Naive B cell (primary cell): ENCODE measurements around the gene CPSF2. TPM values are rescaled to one million over a fixed set of nuclear protein-coding genes. Genes with fewer than 3 reads are reported as not detected.

Experiments used
- ATAC-seq, 2 donors: fragments of 150-1000 bp; cut with Tn5 transposase; 2 replicates each; pipeline ENCODE4 v1.10.0; 2021; ENCODE audit warnings: low read depth in 2 of 2, mild to moderate bottlenecking in 2 of 2, moderate library complexity in 2 of 2
- DNase-seq: peaks from one replicate; pipeline ENCODE4 v3.0.0; 2022
- H3K27ac Mint-ChIP-seq, 6 donors: one replicate each; pipeline ENCODE4 v1.8.0; 2020 to 2022; ENCODE audit warnings: mild to moderate bottlenecking in 6 of 6, mixed read lengths in 6 of 6, moderate library complexity in 5 of 6, inconsistent platforms in 2 of 6
- H3K27me3 Mint-ChIP-seq, 3 donors: one replicate each; pipeline ENCODE4 v1.8.0; 2021 to 2022; ENCODE audit warnings: mixed read lengths in 3 of 3, mild to moderate bottlenecking in 1 of 3
- H3K36me3 Mint-ChIP-seq, 2 donors: one replicate each; pipeline ENCODE4 v1.8.0; 2020 to 2022; ENCODE audit warnings: mixed read lengths in 2 of 2, inconsistent platforms in 1 of 2, mild to moderate bottlenecking in 1 of 2
- H3K4me1 Mint-ChIP-seq, 3 donors: one replicate each; pipeline ENCODE4 v1.8.0; 2020 to 2022; ENCODE audit warnings: mixed read lengths in 3 of 3, inconsistent platforms in 1 of 3, mild to moderate bottlenecking in 1 of 3, moderate library complexity in 1 of 3
- H3K4me3 Mint-ChIP-seq, 8 donors: one replicate each; pipeline ENCODE4 v1.8.0; 2020 to 2022; ENCODE audit warnings: mild to moderate bottlenecking in 8 of 8, mixed read lengths in 8 of 8, moderate library complexity in 8 of 8, inconsistent platforms in 2 of 8
- H3K9me3 Mint-ChIP-seq, 7 donors: one replicate each; pipeline ENCODE4 v1.8.0; 2020 to 2022; ENCODE audit warnings: mixed read lengths in 7 of 7, mild to moderate bottlenecking in 5 of 7, inconsistent platforms in 2 of 7, moderate library complexity in 1 of 7
- polyA plus RNA-seq, 6 donors: library from polyadenylated mRNA; unstranded; fragments of 300-500 nt; fragmentation: Illumina TruSeq; gene quantifications; one replicate each; pipeline ENCODE4 v1.2.3, GENCODE V29; 2021; ENCODE audit warnings: low read depth in 6 of 6

The CPSF2 gene
- polyA plus RNA-seq, 6 donors from 2014 or later: 14.4 to 27.9 (median 20.5) TPM

- Mint-ChIP-seq H3K4me3 (no peak overlapping the region), H3K9me3 (peaks cover 6 to 27% (median 13%) of the 10 kb centered on the region in 7 donors), H3K27ac (no peak overlapping the region), H3K36me3 (peaks cover 5 to 20% of the 10 kb centered on the region in 2 donors), H3K4me1 (no peaks in the 10 kb centered on the region), H3K27me3 (peaks cover 9 to 31% (median 27%) of the 10 kb centered on the region in 3 donors)
- DNase-seq (no peak), ATAC-seq (no peak)
Measured at GRCh38 chr14:92215579-92215978, 93.8 kb downstream of the CPSF2 start.

GRCh38 chr14:92217936-92218335 is 96.2 kb downstream of the CPSF2 start:
- ATAC-seq (no peak), DNase-seq (no peak)
- Mint-ChIP-seq H3K27ac (no peak overlapping the region), H3K27me3 (peaks cover 9 to 38% (median 33%) of the 10 kb centered on the region in 3 donors), H3K36me3 (peaks cover 5 to 7% of the 10 kb centered on the region in 2 donors), H3K4me3 (no peak overlapping the region), H3K9me3 (peaks cover 4 to 9% (median 6%) of the 10 kb centered on the region in 7 donors), H3K4me1 (no peaks in the 10 kb centered on the region)

Other genes starting within 250 kb of the CPSF2 start
- gene FBLN5, start 174.3 kb upstream of the CPSF2 start, polyA plus RNA-seq: 1 to 10 TPM in 2 of 6 donors, under 1 TPM in 3, not detected in 1; 0.39 to 2.0 (median 0.61) TPM
- gene TRIP11, start 81.9 kb upstream of the CPSF2 start, polyA plus RNA-seq: 10 to 100 TPM; 32.2 to 86.1 (median 51.7) TPM
- 10 to 100 TPM in 5 of 6 donors, 1 to 10 TPM in 1; 9.0 to 23.4 (median 16.0) TPM for gene ATXN3, start 15.4 kb upstream of the CPSF2 start, polyA plus RNA-seq
- gene NDUFB1, start 263 bp upstream of the CPSF2 start, polyA plus RNA-seq: 100 to 1,000 TPM; 200 to 337 (median 297) TPM
- gene SLC24A4, start 201.2 kb downstream of the CPSF2 start, polyA plus RNA-seq: under 1 TPM in 4 of 6 donors, not detected in 2; 0.03 to 0.09 (median 0.05) TPM